ENCODE measurements around the gene BCL2A1. TPM values are rescaled to one million over a fixed set of nuclear protein-coding genes. Genes with fewer than 3 reads are reported as not detected.
"Not testable (repeated sequence)": the region's sequence is repeated elsewhere in the genome, so short reads cannot be mapped to it uniquely, and the experiment has no call there.

BCL2A1 gene
- polyA plus RNA-seq, 1 experiment = not detected

- Histone ChIP-seq H3K36me3 (ENCODE audit: control insufficient read depth, insufficient read depth, low read length) (no peaks in the 10 kb centered on the region), H3K27me3 (ENCODE audit: control insufficient read depth, insufficient read depth, low read length) (0 out of 2 replicates have a peak, but pooled peaks cover 1% of the 10 kb centered on the region), H3K4me3 (ENCODE audit: low read depth, low read length) (no peak overlapping the region)
- TF ChIP-seq CTCF (IDR thresholded peaks at IDR 0.05; ENCODE audit: insufficient read depth, low read depth, low read length) = no peak
- ChIA-PET CTCF (interaction anchor here (1.0 kb wide), 1 partner anchor 15 kb away, joined by 3 read pairs; no protein-coding TSS in a partner anchor), POLR2A (no interaction called here)
- DNase-seq (ENCODE audit: low read depth) = no peak
Measured at GRCh38 chr15:79944622-79945021, 26.4 kb downstream of the BCL2A1 start.

- Histone ChIP-seq H3K36me3 (ENCODE audit: control insufficient read depth, insufficient read depth, low read length) (no peaks in the 10 kb centered on the region), H3K4me3 (ENCODE audit: low read depth, low read length) (no peak overlapping the region), H3K27me3 (ENCODE audit: control insufficient read depth, insufficient read depth, low read length) (0 out of 2 replicates have a peak, but pooled peaks cover 1% of the 10 kb centered on the region)
- ChIA-PET CTCF (interaction anchor here (0.6 to 0.7 kb wide), 3 partner anchors 51 to 759 kb away, joined by 3 read pairs; no protein-coding TSS in a partner anchor), POLR2A (no interaction called here)
- no peak for DNase-seq (ENCODE audit: low read depth)
- TF ChIP-seq CTCF (IDR thresholded peaks at IDR 0.05; ENCODE audit: insufficient read depth, low read depth, low read length) = no peak
Measured at GRCh38 chr15:79943820-79944219, 27.2 kb downstream of the BCL2A1 start.

- H3K27me3 ChIP-seq (ENCODE audit: control insufficient read depth, insufficient read depth, low read length) = 0 out of 2 replicates have a peak, but pooled peaks cover 1% of the 10 kb centered on the region
- no peak for TF ChIP-seq CTCF (IDR thresholded peaks at IDR 0.05; ENCODE audit: insufficient read depth, low read depth, low read length)
- no peaks in the 10 kb centered on the region for H3K36me3 ChIP-seq (ENCODE audit: control insufficient read depth, insufficient read depth, low read length)
- DNase-seq (ENCODE audit: low read depth) = no peak
- no peak overlapping the region for H3K4me3 ChIP-seq (ENCODE audit: low read depth, low read length)
- POLR2A ChIA-PET = no interaction called here
- CTCF ChIA-PET = interaction anchor here (0.6 to 0.7 kb wide), 2 partner anchors 52 to 758 kb away, joined by 3 read pairs; no protein-coding TSS in a partner anchor
Measured at GRCh38 chr15:79942741-79943481, 28.1 kb downstream of the BCL2A1 start.

GRCh38 chr15:79939399-79939798 is 31.6 kb downstream of the BCL2A1 start:
- Histone ChIP-seq H3K27me3 (ENCODE audit: control insufficient read depth, insufficient read depth, low read length) (no peaks in the 10 kb centered on the region), H3K4me3 (ENCODE audit: low read depth, low read length) (no peak overlapping the region), H3K36me3 (ENCODE audit: control insufficient read depth, insufficient read depth, low read length) (no peaks in the 10 kb centered on the region)
- no peak for DNase-seq (ENCODE audit: low read depth)
- ChIA-PET POLR2A (no interaction called here), CTCF (no interaction called here)
- TF ChIP-seq CTCF (IDR thresholded peaks at IDR 0.05; ENCODE audit: insufficient read depth, low read depth, low read length) = no peak

GRCh38 chr15:79938143-79938542 is 32.9 kb downstream of the BCL2A1 start:
- ChIA-PET CTCF (no interaction called here), POLR2A (no interaction called here)
- TF ChIP-seq CTCF (IDR thresholded peaks at IDR 0.05; ENCODE audit: insufficient read depth, low read depth, low read length) = no peak

GRCh38 chr15:79935556-79936201 is 35.3 kb downstream of the BCL2A1 start:
- H3K4me3 ChIP-seq (ENCODE audit: low read depth, low read length); DNase-seq (ENCODE audit: low read depth); POLR2A ChIA-PET; H3K36me3 ChIP-seq (ENCODE audit: control insufficient read depth, insufficient read depth, low read length); H3K27me3 ChIP-seq (ENCODE audit: control insufficient read depth, insufficient read depth, low read length): not testable (repeated sequence)
- CTCF ChIA-PET = interaction anchor here (1.3 kb wide), 1 partner anchor 82 kb away, joined by 3 read pairs; no protein-coding TSS in a partner anchor

More at GRCh38 chr15:79938143-79938542, 32.9 kb downstream of the BCL2A1 start:
- Histone ChIP-seq H3K4me3 (ENCODE audit: low read depth, low read length) (no peak overlapping the region), H3K36me3 (ENCODE audit: control insufficient read depth, insufficient read depth, low read length) (no peaks in the 10 kb centered on the region), H3K27me3 (ENCODE audit: control insufficient read depth, insufficient read depth, low read length) (peaks cover 5% of the 10 kb centered on the region; the same call in 1 of the 2 replicates)
- DNase-seq (ENCODE audit: low read depth) = no peak

Measured in BJ (cell line).